ENCODE data around the gene PRM2.

The PRM2 gene

DNA sequence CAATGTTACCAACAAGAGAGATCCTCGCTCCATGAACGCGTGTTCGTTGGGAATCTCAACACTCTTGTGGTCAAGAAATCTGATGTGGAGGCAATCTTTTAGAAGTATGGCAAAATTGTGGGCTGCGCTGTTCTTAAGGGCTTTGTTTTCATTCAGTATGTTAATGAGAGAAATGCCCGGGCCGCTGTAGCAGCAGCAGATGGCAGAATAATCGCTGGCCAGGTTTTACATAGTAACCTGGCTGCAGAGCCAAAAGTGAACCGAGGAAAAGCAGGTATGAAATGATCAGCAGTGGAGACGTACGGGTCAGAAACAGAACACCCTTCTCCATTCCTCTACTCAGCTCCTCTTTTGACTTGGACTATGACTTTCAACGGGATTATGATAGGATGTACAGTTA is 33.6 kb downstream of the PRM2 start:
- no peak for DNase-seq

DNA sequence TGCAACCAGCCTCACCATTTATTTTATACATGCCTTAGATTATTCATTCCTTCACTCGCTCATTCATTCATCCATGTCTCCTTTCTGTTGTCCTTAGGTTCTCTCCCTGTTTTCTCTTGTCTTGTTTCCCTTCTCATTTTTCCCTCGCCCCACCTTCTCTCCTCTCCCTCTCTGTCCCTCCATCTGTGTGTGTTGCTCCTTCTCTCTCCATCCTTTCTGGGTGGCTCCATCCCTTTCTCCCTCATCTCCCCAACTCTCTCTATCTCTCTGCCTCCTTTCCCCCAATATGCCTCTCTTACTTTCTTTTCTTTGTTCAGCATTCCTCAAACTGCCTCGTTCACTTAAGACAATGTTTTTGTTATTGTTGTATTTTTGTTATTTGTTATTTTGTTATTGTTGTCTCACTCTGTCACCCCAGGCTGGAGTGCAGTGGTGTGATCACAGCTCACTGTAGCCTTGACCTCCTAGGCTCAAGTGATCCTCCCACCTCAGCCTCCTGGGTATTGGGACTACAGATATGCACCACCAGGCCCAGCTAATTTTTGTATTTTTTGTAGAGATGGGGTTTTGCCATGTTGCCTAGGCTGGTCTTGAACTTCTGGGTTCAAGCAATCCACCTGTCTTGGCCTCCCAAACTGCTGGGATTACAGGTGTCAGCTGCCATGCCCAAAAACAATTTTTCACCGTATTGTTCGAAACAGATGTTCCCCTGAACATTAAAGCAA is 34.6 kb downstream of the PRM2 start:
- DNase-seq = no peak

DNA sequence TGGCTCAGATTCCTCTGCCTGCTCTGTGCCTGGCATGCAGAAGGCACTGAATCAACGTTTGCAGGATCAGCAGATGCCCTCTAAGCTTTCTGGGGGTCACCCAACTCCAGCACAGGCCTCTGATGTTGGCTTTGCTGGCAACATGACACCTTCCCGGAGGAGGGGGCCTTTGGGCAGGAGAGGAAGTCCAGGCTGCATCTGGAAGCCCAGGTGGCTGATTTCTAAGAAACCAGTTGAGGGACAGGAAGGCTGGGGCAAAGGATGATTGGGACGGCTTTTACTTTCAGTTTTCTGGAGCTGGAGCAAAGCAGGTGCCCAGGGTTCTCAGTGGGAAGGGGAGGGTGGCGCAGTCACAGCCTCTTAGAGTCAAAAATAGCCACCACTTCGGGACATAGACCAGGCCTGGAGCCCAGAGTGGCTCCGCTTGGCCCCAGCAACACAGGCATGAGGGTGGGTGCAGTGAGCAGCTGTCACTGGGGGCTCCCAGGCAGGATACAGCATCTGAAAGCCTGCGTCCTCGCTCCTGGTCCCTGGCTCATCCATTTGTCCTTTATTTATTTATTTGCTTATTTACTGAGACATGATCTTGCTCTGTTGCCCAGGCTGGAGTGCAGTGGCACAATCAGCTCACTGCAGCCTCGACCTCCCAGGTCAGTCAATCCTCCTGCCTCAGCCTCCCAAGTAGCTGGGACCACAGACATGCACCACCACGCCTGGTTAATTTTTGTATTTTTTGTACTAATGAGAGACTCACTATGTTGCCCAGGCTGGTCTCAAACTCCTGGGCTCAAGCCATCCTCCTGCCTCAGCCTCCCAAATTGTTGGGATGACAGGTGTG is 35.4 kb downstream of the PRM2 start:
- DNase-seq = no peak

DNA sequence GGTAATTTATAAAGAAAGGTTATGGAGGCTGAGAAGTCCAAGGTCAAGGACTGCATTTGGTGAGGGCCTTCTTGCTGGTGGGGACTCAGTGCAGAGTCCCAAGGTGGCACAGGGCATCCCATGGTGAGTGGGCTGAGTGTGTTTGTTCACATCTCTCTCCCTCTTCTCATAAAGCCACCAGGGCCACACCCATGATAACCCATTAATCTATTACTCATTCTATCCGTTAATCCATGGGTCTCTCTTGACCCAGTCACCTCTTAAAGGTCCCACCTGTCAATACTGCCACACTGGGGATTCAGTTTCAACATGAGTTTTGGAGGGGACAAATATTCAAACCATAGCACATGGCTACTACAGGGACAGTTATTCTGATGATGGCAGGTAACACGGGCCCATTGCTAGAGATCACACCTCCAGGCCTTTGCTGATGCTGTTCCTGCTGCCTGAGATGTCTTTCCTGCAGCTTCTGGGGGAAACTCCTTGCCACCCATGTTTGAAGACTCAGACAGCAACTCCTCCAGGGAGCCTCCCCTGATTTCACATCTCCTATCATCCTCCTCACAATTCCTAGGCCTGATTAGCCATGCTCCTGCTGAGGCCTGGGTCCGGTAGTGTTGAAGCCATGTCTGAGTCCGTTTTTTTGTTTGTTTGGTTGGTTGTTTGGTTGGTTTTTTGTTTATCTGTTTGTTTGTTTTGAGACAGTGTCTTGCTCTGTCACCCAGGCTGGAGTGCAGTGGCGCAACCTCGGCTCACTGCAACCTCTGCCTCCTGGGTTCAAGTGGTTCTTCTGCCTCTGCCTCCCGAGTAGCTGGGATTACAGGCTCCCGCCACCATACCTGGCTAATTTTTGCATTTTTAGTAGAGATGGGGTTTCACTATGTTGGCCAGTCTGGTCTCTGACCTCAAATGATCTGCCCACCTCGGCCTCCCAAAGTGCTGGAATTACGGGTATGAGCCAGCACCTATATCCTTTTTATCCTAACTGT is 36.3 kb downstream of the PRM2 start:
- no peak for DNase-seq

DNA sequence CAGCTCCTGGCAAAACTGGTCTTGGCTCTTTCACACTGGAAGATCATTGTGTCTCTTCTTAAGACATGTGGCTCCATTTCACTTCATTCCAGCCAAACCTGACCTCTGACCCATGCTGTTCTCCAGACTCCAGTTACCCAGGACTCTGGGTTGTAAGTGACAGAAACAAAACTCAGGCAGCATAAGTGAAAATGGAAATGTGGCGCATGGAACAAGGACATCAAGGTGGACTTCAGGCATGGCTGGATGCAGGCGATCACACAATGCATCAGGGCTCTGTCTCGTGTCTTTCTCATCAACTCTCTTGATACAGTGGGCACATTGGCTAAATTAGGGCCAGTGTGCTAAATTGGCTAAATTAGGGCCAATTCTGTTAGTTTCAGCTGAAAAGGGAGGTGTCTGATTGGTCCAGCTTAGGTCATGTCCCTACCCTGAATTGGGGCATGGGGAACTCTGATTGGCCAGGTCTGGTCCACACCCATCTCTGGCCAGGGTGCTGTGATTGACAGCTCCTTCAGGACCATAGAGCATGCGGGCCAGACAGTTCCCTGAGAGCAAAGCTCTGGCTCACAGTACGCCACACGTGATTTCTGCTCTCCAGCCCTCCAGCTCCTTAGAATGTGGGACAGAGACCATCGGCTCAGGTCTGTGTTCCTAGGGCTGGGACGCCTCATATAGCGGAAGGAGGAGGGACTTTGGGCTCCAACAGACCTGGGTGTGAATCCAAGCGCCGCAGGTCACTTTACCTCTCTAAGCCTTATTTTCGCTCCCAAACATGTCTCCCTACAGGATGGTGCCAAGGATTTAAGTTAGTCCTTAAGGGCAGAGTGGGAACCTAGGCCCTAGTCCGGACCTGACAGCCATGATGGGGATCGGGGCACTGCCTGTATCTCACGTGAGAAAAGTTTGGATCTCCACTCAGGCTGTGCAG is 37.7 kb downstream of the PRM2 start:
- no peak for DNase-seq

DNA sequence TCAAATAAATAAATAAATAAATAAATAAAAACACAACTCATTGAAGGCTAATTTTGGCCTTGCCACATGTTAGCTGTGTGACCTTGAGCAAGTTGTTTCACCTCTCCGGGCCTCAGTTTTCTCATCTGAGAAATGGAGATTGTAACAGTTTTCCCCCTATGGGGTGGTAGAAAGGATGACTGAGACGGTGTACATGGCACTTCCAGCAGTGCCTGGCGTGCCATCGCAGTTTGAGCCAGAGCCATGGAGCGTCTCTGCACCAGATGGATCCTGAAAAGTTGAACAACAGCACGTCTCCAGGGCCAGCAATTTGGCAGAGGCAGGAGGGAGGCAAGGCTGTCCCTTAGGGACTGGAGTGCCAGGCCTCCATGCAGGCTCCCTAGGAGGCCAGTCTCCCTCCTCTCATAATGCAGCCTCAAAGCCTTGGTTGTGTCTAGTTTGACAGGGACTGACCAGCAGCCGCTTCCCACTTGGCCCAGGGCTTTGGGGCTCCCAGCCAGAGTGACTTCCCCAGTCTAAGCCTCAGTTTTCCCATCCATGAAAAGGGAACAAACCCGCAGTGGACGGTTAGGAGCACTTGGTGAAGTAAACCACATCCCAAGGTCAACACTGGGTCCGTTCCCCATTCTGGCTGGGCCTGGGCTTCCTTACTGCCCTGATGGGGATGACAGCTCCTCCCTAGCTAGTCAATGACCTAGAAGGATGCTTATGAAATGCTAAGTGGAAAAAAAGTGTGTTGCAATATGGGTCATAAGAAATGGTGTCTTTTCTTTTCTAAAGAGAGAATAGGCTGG is 39.6 kb downstream of the PRM2 start:
- no peak for DNase-seq

DNA sequence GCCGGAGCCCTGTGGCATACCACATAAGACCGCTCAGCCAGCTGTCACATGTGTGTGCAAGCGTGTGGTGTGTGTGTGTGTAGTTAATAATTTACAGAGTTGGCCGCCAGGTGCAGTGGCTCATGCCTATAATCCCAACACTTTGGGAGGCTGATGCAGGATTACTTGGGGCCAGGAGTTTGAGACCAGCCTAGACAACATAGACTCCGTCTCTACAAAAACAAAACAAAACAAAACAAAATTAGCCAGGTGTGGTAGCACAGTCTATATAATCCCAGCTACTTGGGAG is 40.6 kb downstream of the PRM2 start:
- DNase-seq = no peak

DNA sequence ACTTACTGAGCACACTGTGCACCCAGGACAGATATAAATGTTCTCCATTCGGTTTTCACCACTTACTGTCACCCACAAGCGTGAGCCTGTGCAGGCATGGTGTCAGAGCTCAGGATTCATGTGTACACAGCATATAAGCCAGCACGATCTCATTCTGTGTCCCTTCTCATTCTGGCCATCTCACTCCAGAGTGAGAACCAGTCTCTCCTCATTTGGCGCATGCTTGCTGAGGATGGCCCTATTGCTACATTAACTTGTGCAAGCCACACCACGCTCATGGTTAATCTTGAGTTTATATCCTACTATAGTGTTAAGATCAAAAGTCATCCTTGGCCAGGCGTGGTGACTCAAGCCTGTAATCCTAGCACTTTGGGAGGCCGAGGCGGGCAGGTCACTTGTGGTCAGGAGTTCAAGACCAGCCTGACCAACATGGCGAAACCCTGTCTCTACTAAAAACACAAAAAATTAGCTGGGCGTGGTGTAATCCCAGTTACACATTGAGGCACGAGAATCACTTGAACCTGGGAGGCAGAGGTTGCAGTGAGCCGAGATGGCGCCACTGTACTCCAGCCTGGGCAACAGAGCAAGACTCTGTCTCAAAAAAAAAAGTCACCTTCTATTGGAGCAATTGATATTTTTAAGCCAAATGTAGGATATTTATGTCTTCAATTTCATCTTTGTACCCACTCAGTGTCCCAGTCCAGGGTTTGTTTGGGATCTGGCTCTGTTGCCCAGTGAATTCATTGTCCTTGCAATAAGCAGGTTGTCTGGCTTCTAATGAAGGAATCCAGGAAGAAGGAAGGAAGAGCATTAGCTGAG is 41.2 kb downstream of the PRM2 start:
- DNase-seq = no peak

DNA sequence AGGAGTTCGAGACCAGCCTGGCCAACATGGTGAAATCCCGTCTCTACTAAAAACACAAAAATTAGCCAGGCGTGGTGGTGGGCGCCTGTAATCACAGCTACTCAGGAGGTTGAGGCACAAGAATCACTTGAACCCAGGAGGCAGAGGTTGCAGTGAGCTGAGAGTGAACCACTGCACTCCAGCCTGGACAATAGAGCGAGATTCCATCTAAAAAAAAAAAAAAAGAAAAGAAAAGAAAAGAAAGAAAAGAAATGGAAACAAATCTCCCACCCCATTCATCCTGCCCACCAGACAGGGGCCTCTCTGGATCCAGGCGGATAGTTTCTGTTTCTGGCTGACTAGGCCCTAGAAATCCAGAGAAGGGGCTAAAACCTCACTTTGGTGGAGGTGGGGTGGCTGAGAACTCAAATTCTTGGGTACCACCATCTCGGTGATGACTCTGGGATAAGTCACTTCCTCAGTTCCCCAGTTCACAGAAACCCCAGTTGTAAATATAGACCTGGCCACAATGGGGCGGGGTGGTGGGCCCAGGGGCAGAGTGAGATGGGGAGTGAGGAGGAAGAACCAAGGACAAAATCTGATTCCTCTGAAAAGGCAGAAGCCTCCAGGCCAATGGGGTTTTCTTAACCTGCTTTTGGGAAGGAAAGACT is 42.4 kb downstream of the PRM2 start:
- DNase-seq = no peak

DNA sequence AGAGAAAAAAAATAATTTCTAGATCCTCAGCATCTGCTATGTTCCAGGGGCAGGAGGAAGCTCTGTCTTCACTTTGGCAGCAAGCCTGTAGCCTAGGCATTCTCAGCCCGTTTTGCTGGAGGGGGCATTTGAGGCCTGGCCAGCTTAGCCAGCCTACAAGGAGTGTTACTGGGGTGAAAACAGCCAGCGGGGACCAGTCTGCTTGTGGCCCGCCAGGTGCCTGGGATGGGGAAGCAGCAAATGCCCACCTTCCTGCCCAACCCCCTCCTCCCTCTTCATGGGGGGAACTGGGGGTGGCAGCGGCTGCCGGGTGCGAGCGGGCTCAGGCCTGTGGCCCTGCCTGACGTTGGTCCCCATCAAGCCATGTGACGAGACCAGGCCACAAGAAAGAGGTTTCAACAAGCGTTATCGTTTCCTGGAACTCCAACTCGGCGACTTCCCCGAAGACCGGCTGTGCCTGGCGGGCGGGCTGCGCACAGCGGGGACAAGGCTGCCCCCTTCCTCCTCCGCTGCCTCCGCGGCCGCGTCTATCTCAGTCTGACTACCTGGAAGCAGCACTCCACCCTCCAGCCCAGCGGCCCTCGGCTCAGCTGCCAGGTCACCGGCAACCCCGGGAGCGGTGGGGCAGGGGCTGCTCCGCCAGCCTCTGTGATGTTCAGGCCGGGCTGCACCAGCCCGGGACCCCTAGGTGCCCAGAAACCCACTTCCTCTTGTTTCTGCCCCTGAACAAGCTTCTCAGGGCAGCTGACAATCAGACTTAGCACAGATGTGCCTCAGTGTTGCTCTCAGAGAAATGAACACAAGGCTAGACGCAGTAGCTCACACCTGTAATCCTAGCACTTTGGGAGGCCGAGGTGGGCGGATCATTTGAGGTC is 43.2 kb downstream of the PRM2 start:
- DNase-seq = no peak

DNA sequence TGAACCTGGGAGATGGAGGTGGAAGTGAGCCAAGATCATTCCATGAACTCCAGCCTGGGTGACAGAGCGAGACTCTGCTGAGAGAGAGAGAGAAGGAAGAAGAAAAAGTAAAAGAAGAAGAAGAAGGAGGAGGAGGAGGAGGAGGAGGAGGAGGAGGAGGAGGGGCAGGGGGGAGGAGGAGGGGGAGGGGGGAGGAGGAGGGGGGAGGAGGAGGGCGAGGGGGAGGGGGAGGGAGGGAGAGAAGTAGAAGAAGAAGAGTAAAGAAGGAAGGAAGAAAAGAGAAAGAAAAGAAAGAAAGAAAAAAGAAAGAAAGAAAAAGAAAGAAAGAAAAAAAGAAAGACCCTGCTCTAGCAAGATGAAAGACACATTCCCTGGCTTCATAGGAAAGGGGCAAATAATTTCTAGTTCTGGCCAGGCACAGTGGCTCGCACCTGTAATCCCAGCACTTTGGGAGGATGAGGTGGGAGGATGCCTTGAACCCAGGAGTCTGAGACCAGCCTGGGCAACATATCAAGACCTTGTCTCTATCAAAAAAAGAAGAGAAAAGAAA is 43.9 kb downstream of the PRM2 start:
- DNase-seq = no peak

DNA sequence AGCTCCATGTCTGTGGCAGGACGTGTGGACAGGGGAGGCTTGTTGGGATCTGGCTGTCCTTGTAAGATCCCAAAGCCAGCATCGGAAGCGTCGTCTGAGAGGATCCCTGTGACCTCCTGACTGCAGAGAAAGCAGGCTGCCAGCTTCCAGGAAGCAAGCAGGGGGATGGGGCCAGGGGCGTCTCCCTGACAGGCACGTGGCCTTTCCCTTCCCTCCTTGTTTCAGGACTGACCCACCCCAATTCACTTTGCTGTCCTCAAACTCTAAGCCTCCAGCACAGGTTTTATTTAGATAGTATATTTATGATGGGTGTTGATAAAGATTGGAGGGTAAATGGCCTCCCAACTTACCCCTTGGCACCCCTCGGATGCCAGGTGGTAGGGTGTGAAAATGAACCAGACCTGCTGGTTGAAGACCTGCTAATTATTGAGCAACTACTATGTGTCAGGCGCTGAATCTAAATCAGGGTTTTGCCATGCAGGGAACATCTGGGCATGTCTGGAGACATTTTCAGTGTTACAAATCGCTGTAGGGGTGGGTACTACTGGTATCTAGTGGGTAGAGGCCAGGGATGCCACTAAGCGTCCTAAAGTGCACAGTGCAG is 44.8 kb downstream of the PRM2 start:
- DNase-seq = no peak

DNA sequence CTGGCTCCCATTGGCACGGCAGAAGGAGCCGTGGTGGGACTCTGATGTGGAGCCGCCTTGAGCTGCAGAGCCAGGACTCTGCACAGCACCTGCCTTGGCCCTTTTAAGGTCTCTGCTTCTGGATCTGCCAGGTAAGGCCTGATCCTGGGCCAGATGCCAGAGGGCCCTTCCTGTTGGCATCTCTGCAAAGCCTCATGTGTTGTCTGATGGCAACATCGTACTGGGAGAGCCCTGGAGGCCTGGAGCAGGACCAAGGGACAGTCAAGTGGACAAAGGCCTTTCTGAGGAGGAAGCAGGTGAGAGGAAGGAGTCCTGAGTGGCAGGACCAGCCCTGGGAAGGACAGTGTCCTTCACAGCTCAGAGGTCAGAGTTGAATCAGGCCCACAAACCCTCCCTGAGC is 46.4 kb downstream of the PRM2 start:
- no peak for DNase-seq

DNA sequence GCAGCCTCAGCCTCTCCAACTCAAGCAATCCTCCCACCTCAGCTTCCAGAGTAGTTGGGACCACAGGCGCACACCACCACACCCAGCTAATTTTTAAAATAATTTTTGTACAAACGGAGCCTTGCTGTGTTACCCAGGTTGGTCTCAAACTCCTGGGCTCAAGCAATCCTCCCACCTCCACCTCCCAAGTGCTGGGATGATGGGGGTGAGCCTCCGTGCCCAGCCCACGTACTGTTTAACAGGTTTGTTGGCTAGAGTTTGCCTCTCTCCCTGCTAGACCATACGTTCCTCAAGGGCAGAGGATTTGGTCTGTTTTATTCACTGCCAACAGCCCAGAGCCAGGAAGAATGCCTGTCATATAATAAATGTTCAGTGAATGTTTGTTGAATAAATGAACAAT is 46.8 kb downstream of the PRM2 start:
- no peak for DNase-seq

DNA sequence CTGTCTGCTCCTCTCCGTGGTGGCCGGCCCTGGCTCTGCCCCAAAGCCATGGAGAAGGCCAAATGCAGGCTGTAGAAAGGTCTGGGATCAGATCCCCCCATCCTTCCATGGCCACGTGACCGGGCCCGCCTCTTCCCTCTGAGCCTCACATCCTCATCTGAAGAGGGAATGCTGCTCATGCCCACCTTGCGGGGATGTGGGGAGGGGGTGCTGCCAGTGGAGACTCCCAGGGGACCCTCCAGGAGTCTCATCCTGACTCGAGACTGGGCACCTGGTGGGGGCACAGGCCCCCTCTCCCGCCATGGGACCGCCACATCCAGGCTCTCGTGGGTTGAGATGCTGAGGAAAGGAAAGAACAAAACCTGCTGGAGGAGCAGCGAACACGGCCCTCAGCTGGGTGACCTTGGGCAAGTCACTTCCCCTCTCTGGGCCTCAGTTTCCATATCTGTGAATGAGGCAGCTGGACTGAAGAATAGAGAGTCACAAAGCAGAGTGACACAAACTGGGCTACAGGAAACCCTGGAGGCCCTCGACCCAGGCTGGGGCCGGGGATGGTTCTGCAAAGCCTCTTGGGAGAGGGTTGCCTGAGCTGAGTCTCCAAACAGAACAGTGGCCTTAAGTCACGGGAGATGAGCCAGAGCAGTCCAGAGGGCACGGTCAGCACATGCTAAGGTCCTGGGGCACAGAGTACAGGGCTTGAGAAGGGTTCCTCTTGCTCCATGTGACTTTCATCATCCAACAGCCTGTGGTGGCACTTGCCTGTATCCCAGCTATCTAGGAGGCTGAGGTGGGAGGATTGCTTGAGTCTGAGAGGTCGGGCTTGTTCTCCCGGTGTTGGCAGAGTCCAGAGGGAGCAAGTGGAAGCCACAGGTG is 50.4 kb downstream of the PRM2 start:
- DNase-seq = no peak

All from NCI-H1092 (cell line).